Activated CD4-positive, alpha-beta T cell treated with anti-CD3 and anti-CD28 coated beads, Interleukin-2, amount 50 U/mL, for 24 hours (primary cell): Measurements from ENCODE around the gene ILKAP.

Source experiments
- DNase-seq, 2 donors: peaks; one replicate each; pipeline ENCODE4 v3.0.0-alpha.2; 2020; ENCODE audit warnings: low read depth in 1 of 2, low spot score in 1 of 2

ILKAP gene

DNA sequence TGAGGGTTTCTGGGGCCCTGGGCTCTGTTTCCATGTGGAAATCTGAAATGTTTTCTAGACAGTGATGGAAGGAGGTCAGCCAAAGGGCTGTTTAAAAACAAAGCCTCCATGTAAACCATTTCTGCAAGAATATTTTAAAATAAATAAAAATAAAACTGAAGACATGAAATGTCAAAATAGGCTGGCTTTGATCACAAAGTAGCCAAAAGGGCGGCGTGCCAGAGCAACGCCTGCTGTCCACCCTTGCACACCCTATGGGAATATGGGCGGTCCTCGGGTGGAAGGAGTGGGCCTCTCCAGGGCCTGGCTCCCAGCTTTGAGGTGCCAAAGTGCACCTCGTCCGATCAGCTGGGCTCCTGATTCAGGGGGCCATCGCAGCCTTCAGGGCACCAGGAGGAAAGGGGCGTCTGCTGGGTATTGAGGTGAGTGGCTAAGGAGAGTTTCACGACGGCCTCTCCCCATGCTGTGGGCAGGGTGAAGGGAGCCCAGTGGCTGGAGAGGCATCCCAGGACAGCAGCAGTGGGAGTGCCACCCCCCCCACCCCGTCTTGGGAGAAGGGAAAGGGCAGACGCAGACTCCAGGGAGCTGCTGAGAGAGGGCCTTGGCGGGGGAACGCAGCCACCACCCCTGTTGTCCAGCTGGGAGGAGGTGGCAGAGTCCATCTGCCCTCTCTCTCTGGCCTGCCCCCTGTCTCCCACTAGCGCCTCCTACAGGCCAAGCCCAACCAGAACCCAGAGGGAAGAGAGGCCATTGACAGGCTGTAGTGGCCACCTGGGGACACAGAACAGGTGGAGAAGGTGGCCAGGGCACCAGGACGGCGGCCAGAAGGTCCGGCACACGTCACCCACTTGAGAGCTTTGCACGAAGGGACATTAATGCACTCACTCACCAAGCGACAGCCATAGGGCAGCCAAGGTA lies 50.5 kb downstream of the ILKAP start:
- no peak for DNase-seq

GRCh38 chr2:238151628-238152235 lies 51.8 kb downstream of the ILKAP start:
- DNase-seq: no peak

GRCh38 chr2:238151205-238151604 lies 52.3 kb downstream of the ILKAP start:
- no peak for DNase-seq

DNA sequence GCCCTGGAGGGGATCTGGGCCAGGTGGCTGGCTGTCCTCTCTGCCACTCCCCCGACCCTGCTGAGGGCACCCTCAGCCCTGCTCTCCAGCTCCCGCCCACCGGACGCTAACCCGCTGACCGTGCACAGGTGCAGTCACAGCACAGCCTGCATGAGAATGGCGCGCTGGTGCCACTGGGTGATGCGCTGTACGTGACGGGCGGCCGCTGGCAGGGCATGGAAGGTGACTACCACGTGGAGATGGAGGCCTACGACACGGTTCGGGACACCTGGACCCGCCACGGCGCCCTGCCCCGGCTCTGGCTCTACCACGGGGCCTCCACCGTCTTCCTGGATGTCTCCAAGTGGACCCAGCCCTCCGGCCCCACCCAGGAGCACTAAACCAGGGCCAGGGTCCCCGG lies 52.8 kb downstream of the ILKAP start:
- no peak for DNase-seq

GRCh38 chr2:238149841-238150572 lies 53.5 kb downstream of the ILKAP start:
- no peak for DNase-seq

- DNase-seq: no peak
These were observed 54.5 kb downstream of the ILKAP start for GRCh38 chr2:238148981-238149380.

GRCh38 chr2:238146884-238147544 lies 56.5 kb downstream of the ILKAP start:
- no peak for DNase-seq

DNA sequence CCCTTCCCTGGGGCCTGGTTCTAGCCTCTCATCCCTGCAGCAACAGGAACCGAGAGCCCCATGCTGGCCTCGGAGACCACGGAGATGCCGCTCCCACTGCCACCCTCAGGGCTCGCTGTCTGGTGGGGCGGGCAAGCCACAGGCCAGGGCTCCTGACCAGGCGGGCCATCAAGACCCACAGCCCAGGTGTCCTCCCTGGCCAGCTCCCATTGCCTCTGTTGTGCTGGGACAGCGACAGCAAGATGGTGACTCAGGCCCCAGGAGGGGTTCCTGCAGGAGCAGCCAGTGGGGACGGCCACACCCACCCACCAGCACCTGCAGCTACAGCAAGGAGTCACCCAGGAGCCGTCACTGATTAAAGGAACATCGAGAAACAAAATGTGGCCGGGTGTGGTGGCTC lies 57.6 kb downstream of the ILKAP start:
- no peak for DNase-seq

DNA sequence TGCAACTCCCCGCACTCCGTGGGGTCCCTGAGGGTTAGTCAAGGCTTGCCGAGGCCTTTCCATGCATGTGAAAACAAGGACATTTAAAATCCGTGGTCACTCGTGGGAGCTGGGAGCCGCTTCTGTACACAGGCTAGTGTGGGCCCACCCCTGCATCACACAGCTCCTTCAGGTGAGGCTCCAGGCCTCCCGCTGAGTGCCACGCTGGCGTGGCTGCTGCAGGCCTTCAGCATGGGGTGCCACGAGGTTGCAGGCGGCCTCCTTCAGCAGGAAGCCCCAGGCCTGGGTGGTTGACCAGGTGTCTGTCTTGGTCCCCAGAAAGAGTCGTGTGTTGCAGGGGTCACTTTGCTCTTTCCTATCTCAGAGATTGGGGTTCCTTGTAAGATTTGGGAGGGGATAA lies 58.4 kb downstream of the ILKAP start:
- no peak for DNase-seq

- DNase-seq: no peak
These were observed 59.2 kb downstream of the ILKAP start for GRCh38 chr2:238144262-238144661.

DNA sequence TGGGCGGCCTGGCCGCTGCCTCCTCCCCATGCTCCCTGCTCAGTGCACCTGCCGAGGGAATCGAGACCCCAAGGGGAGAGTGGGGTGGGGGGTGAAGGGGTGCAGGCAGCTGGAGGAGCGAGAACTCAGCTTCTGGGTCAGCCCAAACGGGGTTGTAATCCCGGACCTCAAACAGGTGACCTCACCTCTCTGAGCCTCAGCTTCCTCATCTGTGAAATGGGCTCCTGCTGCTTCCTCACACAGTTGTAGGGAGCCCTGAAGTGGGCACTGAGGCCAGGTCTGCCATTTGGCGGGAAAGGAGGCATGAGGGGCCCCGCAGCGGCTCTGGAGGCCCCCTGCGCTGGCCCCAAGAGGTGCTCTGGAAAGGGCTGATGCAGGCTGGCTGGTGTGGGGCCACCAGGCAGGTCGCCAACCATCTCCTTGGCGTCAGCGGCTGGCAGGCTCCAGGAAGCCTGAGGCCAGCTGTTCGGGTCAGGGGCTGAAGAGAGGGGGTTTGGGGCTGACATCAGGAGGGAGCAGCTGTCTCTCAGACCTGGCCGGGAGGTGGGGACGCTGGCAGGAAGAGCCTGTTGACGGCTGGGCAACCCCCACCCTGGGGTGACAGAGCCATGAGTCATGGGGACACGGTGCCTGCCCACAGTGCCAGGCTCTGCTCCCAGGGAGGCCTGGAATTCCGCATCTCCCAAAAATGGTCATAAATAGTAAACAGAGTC lies 60.1 kb downstream of the ILKAP start:
- no peak for DNase-seq

GRCh38 chr2:238142382-238143205 lies 60.9 kb downstream of the ILKAP start:
- DNase-seq: no peak

GRCh38 chr2:238141541-238142318 lies 61.8 kb downstream of the ILKAP start:
- no peak for DNase-seq

- DNase-seq: no peak
These were observed 62.6 kb downstream of the ILKAP start for GRCh38 chr2:238140721-238141540.

GRCh38 chr2:238140040-238140439 lies 63.5 kb downstream of the ILKAP start:
- DNase-seq: no peak

DNA sequence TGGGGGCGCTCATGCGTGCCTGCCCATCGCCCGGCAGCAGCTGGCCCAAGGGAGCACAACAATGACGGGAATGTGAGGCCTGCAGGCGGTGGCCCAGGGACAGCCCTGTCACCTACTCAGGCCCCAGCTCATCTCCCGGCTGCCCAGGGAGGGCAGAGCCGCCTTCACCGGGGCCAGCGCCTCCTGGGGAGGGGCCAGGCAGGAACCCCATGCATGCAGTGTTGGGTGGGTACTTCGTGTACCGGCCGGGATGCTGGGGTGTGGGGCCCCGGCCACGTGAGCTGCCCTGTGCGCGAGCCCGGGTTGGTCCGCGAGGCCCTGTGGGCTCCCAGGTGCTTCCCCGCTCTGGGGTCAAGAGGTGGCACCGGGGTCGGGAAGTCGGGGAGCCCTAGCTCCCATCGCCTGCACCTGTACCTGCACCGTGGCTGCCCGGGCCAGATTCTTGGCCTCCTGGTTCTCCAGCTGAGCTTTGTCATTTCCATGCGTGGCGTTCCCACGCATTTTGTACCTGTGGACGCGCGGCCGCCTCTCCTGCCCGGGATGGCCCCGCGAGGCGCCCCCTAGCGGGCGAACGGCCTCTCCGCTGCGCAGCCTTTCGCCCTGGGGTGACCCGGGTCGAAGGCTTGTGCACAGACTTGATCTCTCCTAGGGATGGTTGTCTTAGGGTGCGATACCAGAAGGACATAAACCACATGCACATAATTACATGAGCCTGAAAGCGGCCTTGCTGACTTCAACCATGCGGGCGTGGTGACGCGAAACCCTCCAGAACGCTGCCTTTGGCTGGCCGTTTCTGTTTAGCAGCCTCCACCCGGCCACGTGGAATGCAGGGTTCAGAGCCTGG lies 64.1 kb downstream of the ILKAP start:
- DNase-seq: no peak
